GM21529 (cell line): ENCODE data around the gene SLC27A2.

Experiments used
- ATAC-seq: cut with Tn5 transposase; IDR thresholded peaks from one replicate; pipeline ENCODE4 v1.9.1; 2021; ENCODE audit not compliant: unreplicated experiment

Gene SLC27A2

GRCh38 chr15:50234764-50235163 lies 52.8 kb downstream of the SLC27A2 start:
- ATAC-seq = no peak

GRCh38 chr15:50235794-50236193 lies 53.8 kb downstream of the SLC27A2 start:
- no peak for ATAC-seq

GRCh38 chr15:50236433-50236832 lies 54.4 kb downstream of the SLC27A2 start:
- ATAC-seq = no peak

GRCh38 chr15:50238255-50238654 lies 56.3 kb downstream of the SLC27A2 start:
- no peak for ATAC-seq

- no peak for ATAC-seq
Measured at GRCh38 chr15:50241684-50242450, 59.9 kb downstream of the SLC27A2 start.

DNA sequence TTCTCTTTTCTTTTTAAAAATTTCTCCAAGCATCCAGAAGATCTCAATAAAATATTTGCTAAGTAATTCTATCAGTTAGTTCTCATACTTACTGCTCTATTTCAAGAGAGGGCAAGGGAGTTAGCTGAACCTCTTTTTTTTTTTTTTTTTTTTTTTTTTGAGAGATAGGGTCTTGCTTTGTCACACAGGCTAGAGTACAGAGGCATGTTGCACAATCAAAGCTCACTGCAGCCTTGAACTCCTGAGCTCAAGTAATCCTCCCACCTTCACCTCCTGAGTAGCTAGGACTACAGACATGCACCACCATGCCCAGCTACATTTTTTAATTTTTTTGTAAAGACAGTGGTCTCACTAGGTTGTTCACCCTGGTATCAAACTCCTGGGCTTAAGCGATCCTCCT lies 62.2 kb downstream of the SLC27A2 start:
- no peak for ATAC-seq

DNA sequence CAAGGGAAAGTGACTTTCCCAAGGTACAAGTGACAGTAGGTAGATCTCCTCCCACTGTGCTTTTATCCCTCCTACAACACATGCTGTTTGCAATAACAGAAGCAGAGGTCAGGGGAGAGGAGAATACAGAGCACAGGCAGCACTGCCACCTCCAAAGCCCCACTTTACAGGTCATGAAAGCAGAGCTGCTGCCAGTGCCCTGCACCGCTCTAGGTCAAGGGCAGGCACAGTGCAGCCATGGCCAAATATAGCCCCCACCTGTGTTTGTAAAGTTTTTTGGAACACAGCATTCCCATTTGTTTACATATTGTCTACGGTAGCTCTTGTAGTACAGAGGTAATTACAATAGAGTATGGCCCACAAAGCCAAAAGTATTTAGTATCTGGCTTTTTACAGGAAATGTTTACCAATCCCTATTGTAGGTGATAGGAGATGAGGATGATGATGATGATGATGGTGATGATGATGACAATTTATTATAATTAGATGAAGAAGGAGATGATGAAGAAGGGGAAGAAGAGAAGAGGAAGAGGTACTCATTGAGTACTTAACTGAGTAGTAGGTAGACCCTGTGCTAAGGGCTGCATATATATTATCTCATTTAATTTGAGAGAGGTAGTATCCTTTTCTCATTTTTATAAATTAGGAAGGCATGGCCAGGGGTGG lies 63.1 kb downstream of the SLC27A2 start:
- ATAC-seq = no peak

DNA sequence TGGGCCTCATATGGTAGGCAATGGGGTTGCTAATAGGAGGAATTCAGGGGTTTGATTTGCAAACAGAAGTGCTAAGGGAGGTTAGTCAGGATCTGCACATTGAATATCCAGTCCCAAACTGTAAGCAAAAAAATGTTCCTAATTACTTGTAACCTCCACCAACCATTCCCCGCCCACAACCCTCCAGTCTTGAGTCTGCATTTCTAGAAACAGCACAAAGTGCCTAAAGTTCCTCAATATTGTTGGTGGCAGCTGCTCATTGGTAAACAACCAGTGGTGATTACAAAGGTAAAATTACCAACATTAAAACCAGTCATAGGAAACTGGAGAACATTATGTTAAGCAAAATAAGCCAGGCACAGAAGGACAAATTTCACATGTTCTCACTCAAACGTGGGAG lies 64.6 kb downstream of the SLC27A2 start:
- no peak for ATAC-seq

- peak; percentile 98 for ATAC-seq
Measured at GRCh38 chr15:50247819-50248655, 66.0 kb downstream of the SLC27A2 start.

GRCh38 chr15:50248994-50249582 lies 67.1 kb downstream of the SLC27A2 start:
- ATAC-seq = no peak

- no peak for ATAC-seq
Measured at GRCh38 chr15:50249704-50250103, 67.7 kb downstream of the SLC27A2 start.

GRCh38 chr15:50250760-50251394 lies 68.9 kb downstream of the SLC27A2 start:
- ATAC-seq = no peak

GRCh38 chr15:50251638-50252182 lies 69.7 kb downstream of the SLC27A2 start:
- ATAC-seq = no peak

DNA sequence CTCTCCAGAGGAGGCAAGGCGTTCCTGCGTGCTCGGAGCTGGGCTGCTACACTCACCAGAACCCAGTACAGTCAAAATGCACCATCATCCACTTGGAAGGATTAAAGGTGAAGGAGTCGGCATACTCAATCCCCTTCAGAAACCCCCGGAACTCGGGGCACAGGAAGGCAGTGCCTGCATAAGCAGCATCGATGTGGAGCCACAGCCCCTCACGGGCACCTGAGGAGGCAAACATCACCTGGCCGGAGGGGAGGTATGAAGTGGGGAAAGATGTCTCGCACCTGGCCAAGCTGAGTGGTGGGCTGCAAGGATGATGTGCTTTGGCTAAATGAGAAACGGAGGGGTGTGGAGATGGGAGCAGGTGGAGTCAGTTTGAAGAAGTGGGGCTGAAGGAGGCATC lies 70.6 kb downstream of the SLC27A2 start:
- no peak for ATAC-seq

DNA sequence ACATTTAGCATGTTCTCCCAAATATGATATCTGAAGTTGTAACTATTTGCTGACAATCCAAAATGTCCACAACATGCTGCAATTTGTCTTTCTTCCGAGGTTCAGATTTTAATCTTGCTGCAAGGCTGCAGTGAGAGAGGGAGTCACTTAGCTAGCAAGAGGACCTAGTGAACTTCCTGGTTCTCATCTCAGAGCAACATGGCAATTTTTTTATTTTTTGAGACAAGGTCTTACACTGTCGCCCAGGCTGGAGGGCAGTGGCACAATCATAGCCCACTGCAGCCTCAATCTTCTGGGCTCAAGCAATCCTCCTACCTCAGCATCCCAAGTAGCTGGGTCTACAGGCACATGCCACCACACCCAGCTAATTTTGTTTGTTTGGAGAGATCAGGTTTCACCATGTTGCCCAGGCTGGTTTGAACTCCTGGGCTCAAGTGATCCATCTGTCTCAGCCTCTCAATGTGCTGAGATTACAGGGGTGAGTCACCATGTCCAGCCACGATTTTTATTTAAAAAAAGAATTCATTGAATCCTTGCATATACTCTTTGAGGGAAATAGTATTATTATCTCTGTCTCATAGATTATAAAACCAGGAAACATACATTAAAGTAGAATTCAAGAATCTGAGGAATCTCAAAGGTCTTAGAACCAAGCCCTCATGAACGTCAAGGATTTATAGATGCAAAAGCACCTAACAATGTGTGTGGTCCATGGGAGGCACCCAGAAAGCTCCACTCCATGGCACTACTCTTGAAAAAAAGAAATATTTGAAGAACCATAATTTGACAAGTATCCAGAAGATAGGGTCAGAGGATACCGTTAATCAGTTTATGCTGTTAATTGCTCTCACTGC lies 74.4 kb downstream of the SLC27A2 start:
- ATAC-seq = no peak

DNA sequence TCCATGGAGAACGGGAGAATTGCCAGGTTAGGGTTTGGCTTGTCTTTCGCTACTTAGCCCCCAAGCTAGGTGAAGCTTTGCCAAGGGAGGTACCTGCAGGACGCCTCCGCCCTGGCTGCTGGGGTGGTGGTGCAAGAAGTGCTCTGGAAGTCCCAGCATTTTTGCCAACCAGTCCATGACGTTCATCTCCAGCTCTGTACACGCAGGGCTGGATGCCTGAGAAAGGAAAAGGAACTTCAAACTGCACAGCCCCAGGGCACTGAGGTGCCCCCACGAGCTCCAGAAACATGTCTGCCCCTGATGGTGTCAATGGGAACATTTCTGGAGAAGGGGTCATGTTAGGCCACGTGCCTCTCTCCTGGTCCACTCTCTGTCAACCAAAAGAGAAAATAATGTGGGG lies 75.3 kb downstream of the SLC27A2 start:
- ATAC-seq = no peak

DNA sequence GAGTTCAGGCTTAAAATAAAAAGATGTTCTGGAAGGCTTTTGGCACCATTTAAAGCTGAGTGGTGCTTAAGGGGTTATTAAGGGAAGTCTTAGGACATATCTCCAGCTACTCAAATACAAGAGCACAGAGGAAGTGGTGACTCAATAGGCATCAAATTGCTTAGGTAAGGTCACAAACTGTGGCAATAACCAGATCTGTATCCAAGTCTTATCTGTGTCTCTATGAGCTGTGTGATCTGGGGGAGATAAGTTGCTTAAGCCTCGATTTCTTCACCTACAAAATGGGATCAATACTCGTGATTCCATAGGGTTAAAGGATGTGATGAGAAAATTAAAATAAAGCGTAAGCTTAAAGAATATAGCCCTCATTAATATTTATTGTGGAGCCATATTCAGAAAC lies 75.9 kb downstream of the SLC27A2 start:
- ATAC-seq = no peak

DNA sequence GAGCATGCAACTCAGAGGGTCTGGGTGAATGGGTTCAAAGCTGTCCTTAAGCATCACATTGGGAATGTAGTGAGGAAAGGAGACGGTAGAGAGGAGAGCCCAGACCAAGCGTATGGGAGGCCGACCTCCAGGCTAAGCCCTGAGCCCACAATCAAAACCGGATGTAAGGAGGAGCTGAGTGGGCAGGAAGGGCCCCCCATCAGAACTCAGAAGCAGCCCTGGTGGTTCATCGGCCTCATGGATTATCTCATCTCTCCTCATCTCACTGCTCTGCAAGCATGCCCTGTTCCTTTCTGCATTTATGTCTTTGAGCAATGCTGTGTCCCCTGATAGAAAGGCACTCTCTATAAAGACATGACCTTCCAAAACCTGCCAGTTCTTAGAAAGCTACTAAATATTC lies 77.3 kb downstream of the SLC27A2 start:
- no peak for ATAC-seq

DNA sequence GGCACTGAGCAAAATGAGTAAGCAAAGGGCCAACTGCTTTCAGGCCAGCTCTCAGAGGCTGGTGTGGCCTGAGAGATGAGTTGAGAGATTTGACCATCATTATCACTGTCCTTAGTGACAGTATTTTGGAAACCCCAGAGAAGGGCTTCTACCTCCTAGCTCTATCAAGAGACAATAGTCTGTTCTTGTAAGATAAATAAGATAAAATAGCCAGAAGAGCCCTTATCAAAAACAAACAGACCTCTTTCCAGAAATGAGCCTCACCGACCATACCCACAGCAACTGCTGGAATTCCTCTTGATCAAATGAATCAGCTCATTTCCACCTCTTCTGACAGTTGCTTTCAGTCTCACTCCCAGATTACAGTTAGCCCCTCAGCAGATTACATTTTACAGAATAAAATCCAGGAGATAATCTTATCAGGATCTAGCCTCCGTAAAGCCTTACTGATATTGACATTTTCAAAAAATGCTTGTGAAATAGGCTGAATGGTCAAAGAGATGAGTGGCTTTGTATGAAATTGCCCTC lies 79.0 kb downstream of the SLC27A2 start:
- peak; percentile 42 for ATAC-seq
